ENCODE results near the gene NKX2-8. TPM values are rescaled to one million over a fixed set of nuclear protein-coding genes. Genes with fewer than 3 reads are reported as not detected.

NKX2-8 gene
- total RNA-seq, 1 experiment from 2014 or later, result not detected

DNA sequence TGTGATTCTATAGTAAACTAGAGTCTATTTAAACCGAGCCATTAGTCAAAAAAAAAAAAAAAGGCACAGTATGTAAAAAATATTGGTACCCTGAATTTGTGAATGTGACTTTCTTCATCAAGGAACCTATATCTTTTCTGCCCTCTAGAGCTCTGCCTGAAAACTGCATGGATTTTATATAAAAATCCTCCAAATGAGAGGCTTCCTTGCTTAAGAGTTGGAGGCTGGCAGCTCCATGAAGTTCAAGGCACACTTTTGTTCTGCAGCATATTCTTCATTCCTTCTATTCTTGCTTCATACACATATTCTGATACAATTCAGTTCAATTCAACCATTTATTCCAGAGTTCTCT lies 23.1 kb upstream of the NKX2-8 start:
- Histone ChIP-seq H4K5ac (ENCODE audit: insufficient read length, low read depth, low read length) (no peak overlapping the region), H3K27me3 (ENCODE audit: insufficient read depth, low read length) (no peaks in the 10 kb centered on the region), H3K56ac (ENCODE audit: insufficient read length, low read depth, low read length) (no peak overlapping the region), H2BK12ac (ENCODE audit: insufficient read length, low read depth, low read length) (no peak overlapping the region), H3K27ac (ENCODE audit: insufficient read length, low read depth, low read length) (no peak overlapping the region), H4K91ac (ENCODE audit: insufficient read length, low read depth, low read length) (no peak overlapping the region), H3K14ac (ENCODE audit: insufficient read depth, low read length) (no peak overlapping the region), H2BK20ac (ENCODE audit: low read depth, low read length, poor library complexity, severe bottlenecking) (no peak overlapping the region), H2BK15ac (ENCODE audit: low read depth, low read length) (no peak overlapping the region), H3K4me1 (ENCODE audit: insufficient read depth, low read length) (peaks cover 3% of the 10 kb centered on the region), H2AFZ (ENCODE audit: low read length) (no peak overlapping the region), H3K23me2 (ENCODE audit: insufficient read length, low read depth, low read length, poor library complexity, severe bottlenecking) (no peaks in the 10 kb centered on the region), H3K4ac (ENCODE audit: low read depth, low read length) (no peak overlapping the region), H2BK120ac (ENCODE audit: low read depth, low read length, poor library complexity, severe bottlenecking) (no peak overlapping the region), H3K79me2 (ENCODE audit: insufficient read depth, low read length) (no peaks in the 10 kb centered on the region), H3T11ph (ENCODE audit: low read length) (no peak overlapping the region), H3K9ac (ENCODE audit: extremely low read depth, insufficient read length, low read length) (no peak overlapping the region), H3K4me2 (ENCODE audit: insufficient read depth, insufficient read length, low read length) (peak overlapping the region; percentile 30), H2BK5ac (ENCODE audit: insufficient read length, low read length) (no peak overlapping the region), H3K79me1 (ENCODE audit: insufficient read depth, low read depth, low read length, poor library complexity, severe bottlenecking) (no peaks in the 10 kb centered on the region), H3K18ac (ENCODE audit: insufficient read length, low read depth, low read length) (no peak overlapping the region), H4K20me1 (ENCODE audit: control insufficient read depth, insufficient read depth, insufficient read length) (no peaks in the 10 kb centered on the region), H2AK5ac (ENCODE audit: insufficient read length, low read length) (no peak overlapping the region), H3K23ac (ENCODE audit: insufficient read length, low read depth, low read length) (no peak overlapping the region), H3K9me3 (ENCODE audit: control insufficient read depth, low read depth, low read length) (no peaks in the 10 kb centered on the region), H4K8ac (replicated peaks; ENCODE audit: insufficient read length, low read depth, low read length) (no peak overlapping the region)
- Mint-ChIP-seq H3K9me3 (no peaks in the 10 kb centered on the region), H3K4me3 (no peak overlapping the region), H3K36me3 (ENCODE audit: insufficient read depth in 1 of 3, low read depth in 3 of 3) (no peaks in the 10 kb centered on the region), H3K27me3 (ENCODE audit: low read depth) (peaks cover 26% of the 10 kb centered on the region), H3K4me1 (peaks cover 16 to 17% of the 10 kb centered on the region in 2 experiments), H3K27ac (no peak overlapping the region)
- no CpG with 5 or more reads among the region's 1 CpG for WGBS (ENCODE audit: extremely low coverage, insufficient read length, low lambda C conversion rate)
- TF ChIP-seq, protein P1, sequence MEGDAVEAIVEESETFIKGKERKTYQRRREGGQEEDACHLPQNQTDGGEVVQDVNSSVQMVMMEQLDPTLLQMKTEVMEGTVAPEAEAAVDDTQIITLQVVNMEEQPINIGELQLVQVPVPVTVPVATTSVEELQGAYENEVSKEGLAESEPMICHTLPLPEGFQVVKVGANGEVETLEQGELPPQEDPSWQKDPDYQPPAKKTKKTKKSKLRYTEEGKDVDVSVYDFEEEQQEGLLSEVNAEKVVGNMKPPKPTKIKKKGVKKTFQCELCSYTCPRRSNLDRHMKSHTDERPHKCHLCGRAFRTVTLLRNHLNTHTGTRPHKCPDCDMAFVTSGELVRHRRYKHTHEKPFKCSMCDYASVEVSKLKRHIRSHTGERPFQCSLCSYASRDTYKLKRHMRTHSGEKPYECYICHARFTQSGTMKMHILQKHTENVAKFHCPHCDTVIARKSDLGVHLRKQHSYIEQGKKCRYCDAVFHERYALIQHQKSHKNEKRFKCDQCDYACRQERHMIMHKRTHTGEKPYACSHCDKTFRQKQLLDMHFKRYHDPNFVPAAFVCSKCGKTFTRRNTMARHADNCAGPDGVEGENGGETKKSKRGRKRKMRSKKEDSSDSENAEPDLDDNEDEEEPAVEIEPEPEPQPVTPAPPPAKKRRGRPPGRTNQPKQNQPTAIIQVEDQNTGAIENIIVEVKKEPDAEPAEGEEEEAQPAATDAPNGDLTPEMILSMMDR (conservative IDR thresholded peaks at IDR 0.05), result peak; percentile 6; the same call in 2 of the 3 replicates
- no peak for DNase-seq

All from H9 (cell line).